Right lobe of liver (tissue), 6 donors: Measurements from ENCODE around the gene ZNRD2. TPM values are rescaled to one million over a fixed set of nuclear protein-coding genes. Genes with fewer than 3 reads are reported as not detected.

ENCODE experiments used
- ATAC-seq, 4 donors: fragments of 200-7000 bp; cut with Tn5 transposase; one replicate each; pipeline ENCODE4 v1.9.1; 2020; ENCODE audit warnings: mild to moderate bottlenecking in 4 of 4, moderate library complexity in 4 of 4
- DNase-seq, 3 donors: peaks; one replicate each; pipeline ENCODE4 v3.0.0-alpha.2; 2020
- H3K27ac ChIP-seq, 3 donors: fragments of 200-600 bp; one replicate each; pipeline ENCODE4 v1.8.0; 2022
- H3K27me3 ChIP-seq, 2 donors: fragments of 200-600 bp; one replicate each; pipeline ENCODE4 v1.8.0; 2022
- H3K36me3 ChIP-seq, 4 donors: fragments of 200-600 bp; sonication (generic) in 1 of 4; one replicate each; pipeline versions ENCODE4 v1.5.1 to v1.8.0; 2017 to 2022; ENCODE audit warnings: control low read depth in 1 of 4
- H3K4me1 ChIP-seq, 4 donors: fragments of 200-600 bp; sonication (generic) in 1 of 4; one replicate each; pipeline versions ENCODE4 v1.5.1 to v1.8.0; 2017 to 2022; ENCODE audit warnings: control low read depth in 1 of 4
- H3K4me3 ChIP-seq, 3 donors: fragments of 200-600 bp; one replicate each; pipeline ENCODE4 v1.8.0; 2022
- H3K9me3 ChIP-seq, 4 donors: fragments of 200-600 bp; sonication (generic) in 1 of 4; one replicate each; pipeline versions ENCODE4 v1.5.1 to v1.8.0; 2017 to 2022; ENCODE audit warnings: control low read depth in 1 of 4
- CTCF ChIP-seq, 4 donors: fragments of 200-600 bp in 3 of 4; fragments of 450-650 bp in 1 of 4; IDR thresholded peaks; one replicate each; pipeline versions ENCODE4 v1.5.1 to v1.8.0; 2016 to 2022; ENCODE audit warnings: antibody characterized with exemption in 4 of 4, mild to moderate bottlenecking in 2 of 4
- POLR2A ChIP-seq: fragments of 450-650 bp; IDR thresholded peaks from one replicate; pipeline ENCODE4 v1.6.1; 2017; ENCODE audit warnings: antibody characterized with exemption, mild to moderate bottlenecking
- WGBS: methylation state at CpG from one replicate; pipeline ENCODE4 v1.1.6; 2018; ENCODE audit warnings: low coverage, low lambda C conversion rate; ENCODE audit not compliant: insufficient coverage; ENCODE audit errors: missing lambda C conversion rate; 5-methylcytosine and 5-hydroxymethylcytosine counted together
- intact Hi-C, 2 donors: fragments of 100-400 bp; cut with DNase I; formaldehyde crosslinking; loops; one replicate each; pipeline versions ENCODE4 v1.11.2 to v1.14.1; 2022
- total RNA-seq, 6 experiments: library from RNA; depleted of rRNA in 2 of 6; stranded (reverse); fragments of >200 nt in 2 of 6; fragmentation: NEBNext Ultra II Directional in 3 of 6; extraction: Animal tissue kit (Norgen Biotek cat#: 25700) in 3 of 6; gene quantifications; one replicate each; pipeline versions ENCODE4 v1.1.0 to v1.2.4, GENCODE V29; 2016 to 2023
- donor health status: DM: no; HTN: yes; CAD: no.
- donor health status: DM: no; HTN: no; CAD: no.
- donor health status: DM: no; HTN: no; CAD: no.
- donor health status: DM: no; HTN: yes; CAD: no.
- donor health status: DM: no; HTN: yes; CAD: no.

ZNRD2 gene
- total RNA-seq, 6 experiments from 2014 or later = 11.6 to 43.2 (median 16.5) TPM

DNA sequence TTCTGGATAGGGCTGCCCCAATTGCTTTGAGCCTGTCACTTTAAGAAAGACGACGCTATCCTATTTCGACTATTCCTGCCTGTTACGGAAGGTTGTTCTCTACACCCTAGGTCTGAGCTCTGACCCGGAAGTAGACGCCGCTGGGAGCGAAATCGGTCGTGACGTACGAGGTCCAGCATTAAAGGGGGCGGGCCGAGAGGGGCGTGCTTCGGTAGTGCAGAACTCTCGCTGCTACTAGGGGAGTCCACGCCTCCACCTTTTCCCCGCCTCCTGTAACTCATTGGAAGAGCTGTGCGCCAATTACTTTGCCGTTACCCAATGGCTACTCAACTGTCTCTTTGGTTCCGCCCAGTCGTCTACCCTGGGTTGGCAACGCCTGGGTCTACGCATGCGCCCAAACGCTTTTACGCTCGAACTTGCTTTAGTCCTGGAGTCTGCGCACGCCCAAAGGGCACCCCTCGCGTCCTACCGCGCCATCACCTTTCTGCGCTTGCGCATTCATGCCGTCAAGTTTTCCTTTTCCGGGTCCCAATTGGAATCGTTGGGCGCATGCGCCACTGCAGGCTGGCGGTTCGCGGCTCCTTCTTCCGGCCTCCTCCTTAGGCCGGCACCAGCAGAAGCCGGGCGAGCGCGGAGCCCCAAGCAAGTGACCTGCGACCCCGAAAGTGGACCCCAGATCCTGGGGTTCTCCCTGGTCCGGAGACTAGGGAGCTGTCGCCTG, 45.1 kb downstream of the ZNRD2 start, which contains the start of gene PCNX3:
Gene PCNX3, plus strand, starts transcription at position 548 of the 721 bp plus-strand sequence. CDS start 536 bp downstream, outside the sequence.
- Histone ChIP-seq H3K4me1 (peaks cover 0 to 34% (median 14%) of the 10 kb centered on the region in 4 donors), H3K27ac (peak within 1 kb of the TSS; percentile 77 to 96 (median 95)), H3K36me3 (peaks cover 0 to 32% (median 13%) of the 10 kb centered on the region in 4 donors), H3K27me3 (no peaks in the 10 kb centered on the region), H3K4me3 (peak within 1 kb of the TSS; percentile 99), H3K9me3 (no peaks in the 10 kb centered on the region)
- WGBS = under 1% methylated on average over 28 of the region's 55 CpGs
- TF ChIP-seq POLR2A (peak; percentile 58), CTCF (IDR thresholded peaks at IDR 0.05) (no peak)
- peak; percentile 100 for DNase-seq
- ATAC-seq = peak; percentile 74 to 86 (median 84)
- intact Hi-C loops = no loop called here

- ATAC-seq (no peak), DNase-seq (no peak)
- peak overlapping the region; percentile 49 to 78 (median 73) for H3K27ac ChIP-seq
- 0% methylated on average over 16 of the region's 50 CpGs for WGBS
- H3K4me1 ChIP-seq = peaks cover 0 to 30% (median 14%) of the 10 kb centered on the region in 4 donors
- no peak for TF ChIP-seq CTCF (IDR thresholded peaks at IDR 0.05)
- no peak for TF ChIP-seq POLR2A
- intact Hi-C loops = no loop called here
- H3K4me3 ChIP-seq = peak overlapping the region; percentile 79 to 97 (median 95)
- H3K27me3 ChIP-seq = no peaks in the 10 kb centered on the region
- H3K36me3 ChIP-seq = peaks cover 0 to 31% (median 13%) of the 10 kb centered on the region in 4 donors
- H3K9me3 ChIP-seq = no peaks in the 10 kb centered on the region
These were observed 45.8 kb downstream of the ZNRD2 start for GRCh38 chr11:65615950-65616574.

DNA sequence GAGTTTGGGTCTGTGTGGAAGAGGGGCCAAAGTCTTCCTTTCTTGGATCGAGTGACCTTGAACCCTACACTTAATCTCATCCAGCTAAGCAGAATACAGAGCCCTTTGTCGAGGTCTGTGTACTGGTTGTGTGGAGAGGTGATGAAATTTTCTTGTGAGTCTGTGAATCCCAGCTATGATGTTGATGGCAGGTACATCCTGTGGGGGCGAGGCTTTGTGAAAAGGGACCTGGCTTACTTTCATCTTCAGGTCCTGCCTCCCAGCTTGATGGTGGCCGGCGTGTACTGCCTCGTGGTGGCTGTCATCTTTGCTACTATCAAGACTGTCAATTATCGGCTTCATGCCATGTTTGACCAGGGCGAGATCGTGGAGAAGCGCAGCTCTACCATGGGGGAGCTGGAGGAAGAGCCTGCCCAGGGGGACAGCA, 46.3 kb downstream of the ZNRD2 start:
- Histone ChIP-seq H3K4me3 (peak overlapping the region; percentile 79 to 97 (median 95)), H3K4me1 (peaks cover 0 to 25% (median 12%) of the 10 kb centered on the region in 4 donors), H3K9me3 (no peaks in the 10 kb centered on the region), H3K36me3 (peaks cover 0 to 31% (median 13%) of the 10 kb centered on the region in 4 donors), H3K27ac (no peak overlapping the region), H3K27me3 (no peaks in the 10 kb centered on the region)
- 38% methylated on average over 7 of the region's 10 CpGs for WGBS
- ATAC-seq (no peak), DNase-seq (no peak)
- intact Hi-C loops = no loop called here
- TF ChIP-seq POLR2A = no peak
- no peak for TF ChIP-seq CTCF (IDR thresholded peaks at IDR 0.05)

DNA sequence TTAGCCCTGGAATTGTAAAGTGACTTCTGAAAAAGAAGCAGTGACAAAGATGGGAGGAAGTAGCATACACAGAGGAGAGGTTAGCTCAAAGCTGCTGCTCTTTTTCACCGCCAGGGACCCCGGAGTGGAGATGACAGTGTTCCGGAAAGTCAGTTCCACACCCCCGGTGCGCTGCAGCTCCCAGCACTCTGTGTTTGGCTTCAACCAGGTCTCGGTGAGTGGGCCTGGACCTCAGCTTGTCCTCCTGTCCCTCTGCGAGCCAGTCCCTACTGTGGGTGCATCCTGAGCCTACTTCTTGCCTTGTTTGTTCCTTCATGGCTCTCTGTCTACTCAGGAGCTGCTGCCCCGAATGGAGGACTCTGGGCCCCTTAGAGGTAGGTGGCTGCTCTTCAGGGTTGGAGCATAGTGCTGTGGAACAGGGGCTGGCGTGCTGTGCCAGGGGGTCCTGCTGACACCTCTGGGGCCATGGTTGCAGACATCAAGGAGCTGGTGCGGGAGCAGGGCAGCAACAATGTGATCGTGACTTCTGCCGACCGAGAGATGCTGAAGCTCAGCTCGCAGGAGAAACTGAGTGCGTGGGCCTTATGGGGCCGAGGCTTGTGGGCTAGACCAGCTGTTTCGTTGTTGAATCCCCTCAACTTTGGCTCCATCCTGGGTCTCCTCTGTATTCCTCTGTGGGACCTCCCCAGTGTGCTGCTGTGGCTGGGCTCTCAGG, 47.0 kb downstream of the ZNRD2 start:
- Histone ChIP-seq H3K27me3 (no peaks in the 10 kb centered on the region), H3K4me3 (peak overlapping the region in 1 of 3 donors; percentile 95), H3K27ac (no peak overlapping the region), H3K36me3 (peaks cover 0 to 31% (median 13%) of the 10 kb centered on the region in 4 donors), H3K4me1 (peaks cover 0 to 18% (median 9%) of the 10 kb centered on the region in 4 donors), H3K9me3 (no peaks in the 10 kb centered on the region)
- no peak for DNase-seq
- intact Hi-C loops = no loop called here
- WGBS = 93% methylated on average over 3 of the region's 17 CpGs
- ATAC-seq = no peak
- TF ChIP-seq CTCF (IDR thresholded peaks at IDR 0.05) (no peak), POLR2A (no peak)
